Activated CD8-positive, alpha-beta memory T cell treated with anti-CD3 and anti-CD28 coated beads for 36 hours (primary cell): ENCODE results near the gene ZNF148. TPM values are rescaled to one million over a fixed set of nuclear protein-coding genes. Genes with fewer than 3 reads are reported as not detected.
"Not testable (repeated sequence)": the region's sequence is repeated elsewhere in the genome, so short reads cannot be mapped to it uniquely, and the experiment has no call there.

ENCODE experiments used
- CTCF ChIA-PET: fragments of 350-600 bp; sonication (Branson Sonifier 250); formaldehyde crosslinking; loops from one replicate; lab custom pipeline; 2021; ENCODE audit warnings: antibody characterized with exemption; lab: Charles Lee
- POLR2A ChIA-PET: fragments of 350-600 bp; sonication (Branson Sonifier 250); formaldehyde crosslinking; loops from one replicate; lab custom pipeline; 2021; ENCODE audit warnings: antibody characterized with exemption; lab: Charles Lee
- total RNA-seq, 2 experiments: library from RNA; stranded (reverse); gene quantifications; one replicate each; pipeline ENCODE4 v1.2.3, GENCODE V29; 2021

ZNF148 gene, protein sequence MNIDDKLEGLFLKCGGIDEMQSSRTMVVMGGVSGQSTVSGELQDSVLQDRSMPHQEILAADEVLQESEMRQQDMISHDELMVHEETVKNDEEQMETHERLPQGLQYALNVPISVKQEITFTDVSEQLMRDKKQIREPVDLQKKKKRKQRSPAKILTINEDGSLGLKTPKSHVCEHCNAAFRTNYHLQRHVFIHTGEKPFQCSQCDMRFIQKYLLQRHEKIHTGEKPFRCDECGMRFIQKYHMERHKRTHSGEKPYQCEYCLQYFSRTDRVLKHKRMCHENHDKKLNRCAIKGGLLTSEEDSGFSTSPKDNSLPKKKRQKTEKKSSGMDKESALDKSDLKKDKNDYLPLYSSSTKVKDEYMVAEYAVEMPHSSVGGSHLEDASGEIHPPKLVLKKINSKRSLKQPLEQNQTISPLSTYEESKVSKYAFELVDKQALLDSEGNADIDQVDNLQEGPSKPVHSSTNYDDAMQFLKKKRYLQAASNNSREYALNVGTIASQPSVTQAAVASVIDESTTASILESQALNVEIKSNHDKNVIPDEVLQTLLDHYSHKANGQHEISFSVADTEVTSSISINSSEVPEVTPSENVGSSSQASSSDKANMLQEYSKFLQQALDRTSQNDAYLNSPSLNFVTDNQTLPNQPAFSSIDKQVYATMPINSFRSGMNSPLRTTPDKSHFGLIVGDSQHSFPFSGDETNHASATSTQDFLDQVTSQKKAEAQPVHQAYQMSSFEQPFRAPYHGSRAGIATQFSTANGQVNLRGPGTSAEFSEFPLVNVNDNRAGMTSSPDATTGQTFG
- total RNA-seq, result 10 to 100 TPM; 34.7 to 36.5 TPM

DNA sequence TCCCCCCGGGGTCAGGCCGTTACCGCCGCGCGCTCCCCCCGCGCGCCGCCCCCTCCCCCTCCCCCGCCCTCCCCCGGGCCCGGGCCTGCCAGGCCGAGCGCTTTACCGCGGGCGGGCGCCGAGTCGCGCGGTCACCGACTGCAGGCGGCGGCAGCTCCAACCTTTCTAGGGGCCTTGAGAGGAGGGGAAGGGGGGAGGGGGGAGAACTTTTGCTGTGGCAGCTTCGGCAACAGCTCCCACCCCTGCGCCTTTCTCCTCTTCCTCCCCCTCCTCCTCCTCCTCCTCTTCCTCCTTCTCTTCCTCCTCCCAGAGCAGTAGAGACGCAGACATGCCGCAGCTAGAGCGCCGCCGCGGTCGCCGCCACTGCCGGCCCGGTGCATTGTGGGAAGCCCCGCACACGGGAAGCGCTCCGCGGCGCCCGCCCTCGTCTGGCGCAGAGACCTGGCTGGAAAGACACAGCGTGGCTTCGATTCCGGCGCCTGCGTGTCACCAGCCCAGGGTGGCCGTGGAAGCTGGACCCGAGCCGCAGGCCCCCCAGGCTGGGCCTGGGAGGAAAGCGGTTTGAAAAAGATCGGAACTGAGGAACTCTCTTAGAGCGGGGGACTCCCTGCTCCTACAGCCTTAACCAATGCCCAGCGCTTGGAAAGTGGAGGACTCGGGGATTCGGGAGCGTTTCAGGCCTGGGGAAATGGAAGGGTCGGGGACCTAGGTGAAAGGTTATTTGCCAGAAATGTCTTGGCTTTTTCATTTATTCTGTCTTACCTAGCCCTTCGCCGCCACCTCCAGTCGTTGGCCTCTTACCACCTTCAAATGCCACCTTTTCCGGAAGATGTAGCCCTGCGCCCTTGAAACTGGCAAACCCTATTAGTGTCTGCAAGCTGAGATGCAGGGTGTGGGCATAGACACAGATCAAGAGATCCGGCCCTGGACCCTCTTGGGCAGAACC is at the start of gene ZNF148:
Gene ZNF148, minus strand, starts transcription at position 330 of the 946 bp plus-strand sequence. CDS start 61,685 bp downstream, outside the sequence.
- POLR2A ChIA-PET, result interaction anchor here (0.5 to 1.1 kb wide), 5 partner anchors 18 to 725 kb away, joined by 3 to 5 read pairs (median 3); no protein-coding TSS in a partner anchor
- CTCF ChIA-PET, result interaction anchor here (0.6 to 1.1 kb wide), 3 partner anchors 20 to 614 kb away, joined by 3 to 4 read pairs (median 3); no protein-coding TSS in a partner anchor

DNA sequence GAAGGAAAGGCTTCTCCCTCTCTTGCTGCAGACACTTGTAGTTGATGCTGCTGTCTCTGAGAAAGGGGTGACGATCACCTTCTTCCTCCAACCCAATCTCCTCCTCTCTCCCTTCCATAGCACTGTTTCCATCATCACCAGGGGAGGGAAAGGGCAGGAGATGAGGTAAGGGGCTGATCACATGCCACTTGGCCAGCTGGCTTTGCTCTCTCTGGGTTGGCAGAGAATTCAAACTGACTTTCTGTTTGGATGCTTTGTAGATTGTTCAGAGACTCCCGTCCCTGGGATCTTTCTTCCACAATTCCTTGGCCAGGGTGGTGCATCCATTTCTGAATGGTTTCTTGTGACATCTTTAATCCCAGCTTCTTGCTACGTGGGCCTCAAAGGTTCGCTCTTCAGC is 43.2 kb upstream of the ZNF148 start:
- CTCF ChIA-PET, result no interaction called here

DNA sequence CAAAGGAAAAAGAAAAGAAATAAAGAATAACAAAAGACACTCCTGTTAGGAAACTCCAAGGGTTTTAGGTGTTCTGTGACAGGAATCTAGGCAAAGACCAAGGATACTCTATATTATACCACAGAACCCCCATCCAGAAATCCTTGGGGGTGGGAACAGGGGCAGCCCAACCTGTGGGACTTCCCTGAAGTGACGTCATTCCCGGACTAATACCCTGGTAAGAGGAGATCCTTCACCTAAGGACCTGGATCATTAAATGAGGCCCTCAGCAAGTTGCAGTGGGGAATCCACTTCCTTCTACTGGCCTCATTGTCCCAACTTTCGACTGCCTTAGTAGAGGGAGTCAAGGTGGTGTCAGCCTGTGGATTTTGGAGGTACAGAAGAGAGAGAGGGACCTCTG is 41.1 kb upstream of the ZNF148 start:
- POLR2A ChIA-PET, result no interaction called here
- CTCF ChIA-PET, result no interaction called here

More for the DNA sequence above, 43.2 kb upstream of the ZNF148 start:
- POLR2A ChIA-PET, result interaction anchor here (0.6 kb wide), 1 partner anchor 8 kb away, joined by 3 read pairs; no protein-coding TSS in a partner anchor

DNA sequence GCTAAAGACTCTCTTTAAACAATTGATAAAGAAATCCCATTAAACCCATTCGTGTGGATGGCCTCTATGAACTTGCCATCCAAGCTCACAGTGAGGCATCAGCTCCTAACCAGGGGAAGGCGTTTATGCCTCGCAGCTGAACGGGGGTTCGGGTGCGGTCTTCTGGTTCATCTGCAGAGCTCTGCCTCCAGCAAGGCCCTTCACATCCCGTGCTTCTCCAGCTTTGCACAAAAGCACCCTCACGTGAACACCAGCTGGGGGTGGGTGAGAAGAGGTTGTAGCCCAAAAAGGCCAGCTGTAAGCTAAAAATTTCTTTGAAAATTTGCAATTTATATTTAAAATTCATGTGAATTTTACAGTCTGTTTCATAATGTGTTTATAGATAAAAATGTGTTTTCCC is 39.5 kb upstream of the ZNF148 start:
- CTCF ChIA-PET, result interaction anchor here (1.1 to 1.2 kb wide), 2 partner anchors 14 to 171 kb away, joined by 3 read pairs; no protein-coding TSS in a partner anchor
- POLR2A ChIA-PET, result interaction anchor here (0.6 kb wide), 1 partner anchor 79 kb away, joined by 3 read pairs; no protein-coding TSS in a partner anchor

DNA sequence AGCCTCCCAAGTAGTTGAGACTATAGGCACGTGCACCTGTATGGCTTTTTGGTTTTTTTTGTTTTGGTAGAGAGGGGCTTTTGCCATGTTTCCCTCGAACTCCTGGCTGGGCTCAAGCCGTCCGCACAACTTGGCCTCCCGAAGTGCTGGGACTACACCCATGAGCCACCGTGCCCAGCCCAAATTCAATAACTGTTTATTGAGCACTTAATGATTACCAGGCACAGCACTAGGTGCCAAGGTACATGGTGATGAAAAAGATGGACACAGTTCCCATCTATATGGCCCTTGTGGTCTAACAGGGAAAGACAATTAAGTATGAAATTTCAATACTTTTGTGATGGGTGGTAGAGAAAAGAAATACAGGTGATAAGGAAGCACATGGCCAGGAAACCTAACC is 35.8 kb upstream of the ZNF148 start:
- CTCF ChIA-PET, result interaction anchor here (0.6 kb wide), 1 partner anchor 44 kb away, joined by 3 read pairs; no protein-coding TSS in a partner anchor
- POLR2A ChIA-PET, result no interaction called here

DNA sequence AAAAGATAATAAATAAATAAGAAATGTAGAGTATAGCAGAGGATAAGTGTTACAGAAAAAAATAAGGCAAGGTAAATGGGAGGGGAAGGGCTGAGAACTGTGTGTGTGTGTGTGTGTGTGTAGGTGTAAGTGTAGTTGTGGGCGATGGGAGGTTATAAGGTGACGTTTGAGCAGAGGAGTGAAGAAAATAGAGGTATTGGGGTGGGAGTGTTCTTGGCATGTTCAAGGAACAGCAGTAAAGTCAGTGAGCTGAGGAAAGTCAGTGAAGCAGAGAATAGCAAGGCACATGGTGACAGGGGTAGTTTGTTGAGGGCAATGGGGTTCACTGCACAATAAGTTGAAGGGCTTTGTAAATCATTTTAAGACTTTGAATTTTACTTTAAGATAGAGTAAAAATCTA is 30.9 kb upstream of the ZNF148 start:
- ChIA-PET CTCF (no interaction called here), POLR2A (interaction anchor here (0.6 kb wide), 1 partner anchor 167 kb away, joined by 10 read pairs; no protein-coding TSS in a partner anchor)

DNA sequence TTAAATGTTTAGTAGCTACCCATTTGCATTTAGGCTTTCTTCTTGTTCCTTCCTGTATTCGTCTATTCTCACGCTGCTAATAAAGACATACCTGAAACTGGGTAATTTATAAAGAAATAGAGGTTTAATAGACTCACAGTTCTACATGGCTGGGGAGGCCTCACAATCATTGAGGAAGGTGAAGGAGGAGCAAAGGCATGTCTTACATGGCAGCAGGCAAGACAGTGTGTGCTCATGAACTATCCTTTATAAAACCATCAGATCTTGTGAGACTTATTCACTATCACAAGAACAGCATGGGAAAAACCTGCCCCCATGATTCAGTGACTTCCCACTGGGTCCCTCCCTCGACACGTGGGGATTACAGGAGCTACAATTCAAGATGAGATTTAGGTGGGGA is 30.4 kb upstream of the ZNF148 start:
- CTCF ChIA-PET, result not testable (repeated sequence)
- POLR2A ChIA-PET, result interaction anchor here (0.6 kb wide), 1 partner anchor 168 kb away, joined by 10 read pairs; no protein-coding TSS in a partner anchor

DNA sequence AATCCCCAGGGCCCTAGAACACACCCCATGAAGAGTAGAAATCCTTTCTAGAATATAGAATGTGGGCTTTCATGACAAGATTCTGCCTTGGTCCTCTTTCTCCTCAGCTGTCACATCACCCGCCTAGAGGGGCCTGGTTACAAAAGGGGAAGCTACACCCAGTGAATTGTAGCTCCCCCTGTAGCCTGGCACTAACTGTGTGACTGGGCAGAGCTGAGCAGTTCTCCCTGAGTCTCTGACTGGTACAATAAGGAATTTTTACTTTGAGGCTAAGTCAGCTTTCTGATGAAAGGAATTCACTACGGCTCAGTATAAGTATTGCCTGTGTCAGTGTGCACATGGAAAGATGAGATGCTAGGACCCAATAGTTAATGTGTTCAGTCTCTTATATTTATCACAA is 28.7 kb upstream of the ZNF148 start:
- CTCF ChIA-PET, result no interaction called here
- POLR2A ChIA-PET, result no interaction called here

DNA sequence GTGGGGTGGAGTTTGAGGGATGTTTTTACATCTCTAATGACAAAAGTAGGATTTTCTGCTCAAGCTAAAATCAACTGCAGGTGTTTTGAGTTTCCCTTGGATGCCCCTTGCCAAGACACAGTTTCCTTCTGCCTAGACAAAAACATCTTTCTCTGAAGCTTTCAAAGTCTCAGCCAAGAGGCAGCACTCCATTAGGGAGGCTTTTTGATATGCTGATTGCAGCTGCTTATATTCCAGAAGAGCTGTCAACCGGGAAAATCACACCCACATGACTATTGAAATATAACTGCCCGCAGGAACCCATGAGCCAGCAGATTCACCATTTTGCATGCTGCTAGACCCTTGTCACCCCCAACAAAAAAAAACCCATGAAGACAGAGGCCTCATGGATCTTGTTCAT is 27.5 kb upstream of the ZNF148 start:
- ChIA-PET POLR2A (no interaction called here), CTCF (no interaction called here)

DNA sequence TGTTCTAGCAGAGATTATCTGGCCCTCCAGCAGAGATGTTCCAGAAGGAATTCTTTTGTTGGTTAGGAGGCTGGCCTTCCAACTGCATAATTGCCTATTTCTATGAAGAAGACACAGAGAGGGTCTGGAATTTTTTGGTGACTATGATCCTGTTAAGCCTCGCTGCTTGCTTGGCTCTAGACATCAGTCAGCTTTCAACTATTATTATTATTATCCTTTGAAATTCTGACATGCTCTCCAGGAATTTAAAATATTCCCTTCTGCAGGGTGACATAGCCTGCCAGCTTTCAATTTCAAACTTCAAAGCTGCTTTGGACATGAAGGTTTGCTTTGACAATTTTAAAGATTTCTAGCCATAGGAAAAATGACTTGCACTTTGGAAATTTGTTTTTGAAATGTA is 26.3 kb upstream of the ZNF148 start:
- POLR2A ChIA-PET, result no interaction called here
- CTCF ChIA-PET, result no interaction called here

DNA sequence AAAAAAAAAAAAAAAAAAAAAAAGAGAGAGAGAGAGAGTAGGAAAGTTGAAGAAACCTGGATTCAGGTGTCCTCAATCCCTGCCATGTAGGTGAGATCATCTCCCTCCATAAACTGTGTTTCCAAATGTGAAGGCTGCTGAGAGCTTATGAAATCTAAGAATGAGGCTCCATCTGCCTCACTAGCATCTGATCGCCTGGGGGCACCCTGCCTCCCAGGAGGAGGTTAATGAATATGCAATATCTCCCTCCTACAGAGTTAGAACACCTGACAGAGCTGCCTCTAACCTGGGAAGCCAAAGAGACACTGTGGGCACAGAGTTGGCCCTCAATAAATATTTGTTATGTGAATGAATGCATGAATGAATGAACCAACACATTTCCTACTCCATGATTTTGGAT is 23.8 kb upstream of the ZNF148 start:
- ChIA-PET POLR2A (interaction anchor here (0.5 kb wide), 1 partner anchor 37 kb away, joined by 3 read pairs; no protein-coding TSS in a partner anchor), CTCF (no interaction called here)

DNA sequence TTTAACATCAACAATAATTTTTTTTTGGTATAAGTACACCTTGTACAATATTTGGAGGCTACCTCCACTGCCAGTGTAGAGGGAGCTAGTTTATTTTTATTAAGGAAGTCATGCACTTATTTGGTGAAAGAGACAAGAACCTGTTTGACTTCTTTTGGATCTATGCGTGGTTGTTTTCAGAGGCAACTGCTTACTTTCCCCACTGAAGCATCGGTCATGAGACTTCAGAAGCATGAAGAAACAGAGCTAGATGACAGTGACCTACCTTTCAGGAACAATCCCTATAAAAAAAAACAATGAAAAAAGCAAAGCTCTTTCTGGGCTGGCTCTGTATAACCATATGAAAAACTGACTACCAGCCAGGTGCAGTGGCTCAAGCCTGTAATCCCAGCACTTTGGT is 20.0 kb upstream of the ZNF148 start:
- ChIA-PET POLR2A (no interaction called here), CTCF (no interaction called here)

DNA sequence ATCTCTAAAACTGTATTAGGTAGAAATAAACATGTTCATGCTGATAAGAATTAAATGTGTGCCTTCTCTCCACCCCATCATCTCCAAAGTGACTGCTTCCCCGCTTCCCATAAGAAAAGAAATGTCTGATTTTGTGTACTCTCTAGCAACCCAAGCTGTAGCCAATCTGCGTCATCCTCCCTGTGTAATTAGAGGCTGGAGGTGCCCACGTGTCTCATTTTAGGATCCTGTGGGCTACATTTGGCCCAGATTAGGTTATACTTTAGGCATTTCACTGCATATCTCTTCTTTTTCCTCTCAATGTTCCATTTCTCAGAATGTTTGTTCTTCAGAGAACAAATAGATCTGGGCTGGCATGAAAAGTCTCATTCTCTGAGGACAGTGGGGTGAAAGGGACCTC is 19.3 kb upstream of the ZNF148 start:
- ChIA-PET CTCF (no interaction called here), POLR2A (no interaction called here)

DNA sequence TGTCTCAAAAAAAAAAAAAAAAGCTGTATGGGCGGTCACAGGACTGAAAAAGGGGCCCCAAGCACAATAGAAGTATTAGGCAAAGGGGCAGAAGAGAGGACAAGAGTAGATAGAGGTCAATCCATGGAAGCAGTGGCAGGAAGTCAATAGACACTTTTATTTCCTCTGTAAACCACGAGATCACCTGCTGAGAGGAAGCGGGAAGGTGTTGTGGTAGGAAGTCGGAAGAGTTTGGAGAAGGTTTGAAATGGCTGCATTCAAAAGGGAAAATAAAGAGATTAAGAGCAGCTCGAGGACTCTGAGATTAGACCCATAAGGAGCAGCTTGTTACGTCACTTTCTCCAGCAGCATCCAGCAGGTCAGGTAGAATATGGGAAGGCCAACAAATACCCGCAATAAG is 14.2 kb upstream of the ZNF148 start:
- POLR2A ChIA-PET, result interaction anchor here (0.6 kb wide), 1 partner anchor 23 kb away, joined by 3 read pairs; no protein-coding TSS in a partner anchor

DNA sequence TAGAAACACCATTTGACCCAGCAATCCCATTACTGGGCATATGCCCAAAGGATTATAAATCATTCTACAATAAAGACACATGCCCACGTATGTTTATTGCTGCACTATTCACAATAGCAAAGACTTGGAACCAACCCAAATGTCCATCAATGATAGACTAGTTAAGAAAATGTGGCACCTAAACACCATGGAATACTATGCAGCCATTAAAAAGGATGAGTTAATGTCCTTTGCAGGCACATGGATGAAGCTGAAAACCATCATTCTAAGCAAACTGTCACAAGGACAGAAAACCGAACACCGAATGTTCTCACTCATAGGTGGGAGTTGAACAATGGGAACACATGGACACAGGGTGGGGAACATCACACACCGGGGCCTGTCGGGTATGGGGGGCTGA is 13.2 kb upstream of the ZNF148 start:
- CTCF ChIA-PET, POLR2A ChIA-PET: not testable (repeated sequence)

More for the DNA sequence above, 14.2 kb upstream of the ZNF148 start:
- CTCF ChIA-PET, result no interaction called here

DNA sequence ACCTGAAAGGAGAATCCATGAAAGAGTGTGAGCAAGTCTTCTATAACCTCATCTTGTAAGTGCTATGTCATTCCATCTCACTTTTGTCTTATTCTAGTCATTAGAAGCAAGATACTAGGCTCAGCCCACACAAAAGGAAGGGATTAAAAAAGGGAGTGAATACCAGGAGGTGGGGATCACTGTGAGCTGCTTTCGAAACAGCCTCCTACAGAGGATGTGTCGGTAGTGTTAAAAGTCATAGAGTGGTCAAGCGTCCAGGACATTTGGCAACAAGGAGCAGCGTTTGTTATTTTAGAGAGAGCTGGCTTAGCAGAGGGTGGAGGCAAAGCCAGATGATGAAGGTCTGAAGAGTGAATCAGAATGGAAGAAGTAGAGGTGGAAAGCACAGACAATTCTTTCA is 11.7 kb upstream of the ZNF148 start:
- CTCF ChIA-PET, result no interaction called here
- POLR2A ChIA-PET, result no interaction called here

DNA sequence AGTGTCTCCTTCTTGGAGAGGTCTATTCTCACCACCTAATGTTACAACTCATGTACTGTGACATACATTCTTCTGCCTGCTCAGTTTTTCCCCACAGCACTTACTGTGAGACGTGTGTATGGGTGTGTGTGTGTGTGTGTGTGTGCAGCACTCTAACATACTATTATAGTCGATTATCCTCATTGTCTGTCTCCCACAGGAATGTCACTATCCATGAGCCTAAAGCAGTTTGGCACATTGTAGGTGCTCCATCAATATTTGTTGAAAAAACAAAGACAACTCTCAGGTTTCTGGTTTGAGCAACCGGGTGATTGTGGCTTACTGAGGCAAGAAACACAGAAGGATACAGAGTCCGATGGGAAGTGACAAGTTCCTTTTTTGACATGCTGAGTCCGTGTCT is 8.6 kb upstream of the ZNF148 start:
- ChIA-PET POLR2A (no interaction called here), CTCF (no interaction called here)

DNA sequence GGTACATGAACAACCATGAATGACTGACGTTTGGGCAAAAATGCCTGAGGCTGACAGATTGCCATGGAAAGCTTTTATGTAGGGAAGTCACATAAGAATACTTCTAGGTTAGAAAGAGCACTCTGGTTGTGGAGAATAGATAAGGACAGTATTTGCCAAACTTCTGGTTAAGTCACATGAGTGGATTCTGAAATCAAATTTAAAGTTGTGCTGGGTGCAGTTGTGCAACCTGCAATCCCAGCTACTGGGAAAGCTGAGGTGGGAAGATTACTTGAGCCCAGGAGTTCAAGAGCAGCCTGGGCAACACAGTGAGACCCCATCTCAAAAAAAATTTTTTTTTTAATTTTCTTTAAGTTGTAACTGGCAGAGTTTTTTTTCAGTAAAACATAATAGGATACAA is 7.2 kb upstream of the ZNF148 start:
- ChIA-PET POLR2A (no interaction called here), CTCF (no interaction called here)

DNA sequence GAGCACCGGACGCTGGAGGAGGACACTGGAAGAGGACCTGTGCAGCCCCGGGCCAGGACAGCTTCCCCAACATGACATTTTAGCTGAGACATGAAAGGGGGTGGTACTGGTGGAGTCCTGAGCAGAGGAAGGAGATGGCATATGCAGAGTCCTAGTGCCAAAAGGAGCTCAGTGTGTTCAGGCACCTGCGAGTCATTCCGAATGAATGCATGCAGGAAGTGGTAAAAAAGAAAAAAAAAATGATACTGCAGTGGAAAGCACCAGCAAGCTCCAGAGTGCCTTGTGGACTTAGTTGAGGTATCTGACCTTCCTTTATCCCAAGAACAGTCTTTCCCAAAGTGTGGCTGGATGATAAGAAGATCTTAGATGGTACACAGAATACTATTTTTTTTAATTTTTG is 6.6 kb upstream of the ZNF148 start:
- POLR2A ChIA-PET, result no interaction called here

More for the DNA sequence above, 6.6 kb upstream of the ZNF148 start:
- CTCF ChIA-PET, result no interaction called here
